Hypothalamus (tissue), 51 donors: ENCODE data around the gene IPO13.

Experiments used
- DNase-seq, 51 donors: peaks; one replicate each; lab custom pipeline; 2025; lab: John Stamatoyannopoulos, UW

Gene IPO13

DNA sequence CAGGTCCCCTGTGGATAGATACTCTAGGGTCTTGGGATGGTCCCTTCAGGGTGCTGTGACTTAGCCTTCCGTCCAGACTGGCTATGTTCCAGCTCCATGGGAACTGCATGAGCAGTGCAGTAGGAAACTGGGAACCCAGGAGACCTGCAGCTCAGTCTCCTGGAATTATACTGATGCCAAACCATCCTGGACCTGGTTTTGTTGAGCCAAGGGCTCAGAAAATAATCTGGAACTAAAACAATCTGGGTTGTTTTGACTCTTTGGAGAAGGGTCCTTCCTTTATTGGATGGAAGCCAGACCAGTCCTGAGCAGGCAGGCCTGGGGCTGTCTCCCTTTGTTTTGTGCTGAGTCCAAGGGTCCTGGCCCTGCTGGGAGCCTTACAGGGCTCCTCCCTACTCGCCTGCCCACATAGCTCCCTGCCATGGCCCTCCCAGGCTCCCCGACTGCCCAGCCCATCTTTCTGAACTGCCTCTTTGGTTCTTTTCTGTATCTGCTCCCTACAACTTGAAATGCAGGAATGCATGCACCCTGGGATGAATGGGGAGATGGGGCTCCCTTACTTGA, 1.2 kb downstream of the IPO13 start:
- DNase-seq: peak in 1 of 51 donors; percentile 38

DNA sequence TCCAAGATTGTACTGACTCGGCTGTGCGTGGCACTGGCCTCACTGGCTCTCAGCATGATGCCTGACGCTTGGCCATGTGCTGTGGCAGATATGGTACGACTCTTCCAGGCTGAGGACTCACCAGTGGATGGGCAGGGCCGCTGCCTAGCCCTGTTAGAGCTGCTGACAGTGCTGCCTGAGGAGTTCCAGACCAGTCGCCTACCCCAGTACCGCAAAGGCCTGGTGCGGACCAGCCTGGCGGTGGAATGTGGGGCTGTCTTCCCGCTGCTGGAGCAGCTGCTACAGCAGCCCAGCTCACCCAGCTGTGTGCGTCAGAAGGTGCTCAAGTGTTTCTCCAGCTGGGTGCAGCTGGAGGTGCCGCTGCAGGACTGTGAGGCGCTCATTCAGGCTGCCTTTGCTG, 2.9 kb downstream of the IPO13 start:
- DNase-seq: peak in 2 of 51 donors; percentile 16 to 27

DNA sequence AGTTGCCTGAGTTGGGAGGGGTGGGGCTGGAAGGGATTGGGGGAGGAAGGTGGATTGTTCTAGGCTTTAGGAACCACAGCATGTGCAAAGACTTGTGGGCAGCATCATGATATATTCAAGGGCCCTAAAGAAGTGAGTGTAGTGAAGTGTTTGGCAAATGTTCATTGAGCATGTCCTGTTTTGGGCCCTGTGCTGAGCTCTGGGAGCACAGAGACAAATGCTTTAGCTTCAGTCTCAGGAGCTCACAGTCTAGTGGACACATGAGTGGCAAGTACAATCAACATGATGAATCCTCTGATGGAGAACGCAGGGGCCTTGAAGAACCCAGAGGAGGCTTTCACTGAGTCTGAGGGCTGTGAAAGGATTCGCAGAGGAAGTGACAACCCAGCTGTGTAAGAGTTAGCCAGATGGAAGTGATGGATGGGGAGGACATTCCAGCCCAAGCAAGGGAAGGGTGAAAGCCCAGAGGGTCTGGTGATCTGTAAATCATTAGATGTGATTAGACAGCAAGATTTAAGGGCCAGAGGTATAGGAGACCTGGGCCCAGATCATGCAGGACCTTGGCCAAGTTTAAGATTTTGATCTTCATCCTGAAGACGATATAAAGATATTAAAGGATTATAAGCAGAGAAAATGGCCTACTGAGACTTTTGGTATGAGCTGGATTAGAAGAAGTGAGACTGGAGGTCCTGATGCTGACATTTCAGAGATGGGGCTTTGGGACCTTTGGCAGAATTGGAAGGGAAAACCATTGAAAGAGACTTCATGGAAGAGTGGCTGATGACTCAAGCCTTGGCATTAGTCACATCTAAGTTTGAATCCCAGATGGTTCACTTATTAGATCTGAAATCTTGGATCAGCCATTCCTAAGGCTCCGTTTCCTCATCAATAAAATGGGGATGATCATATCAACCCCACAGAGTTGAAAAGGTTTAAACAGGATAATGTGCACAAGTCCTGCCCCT, 4.6 kb downstream of the IPO13 start:
- no peak for DNase-seq

DNA sequence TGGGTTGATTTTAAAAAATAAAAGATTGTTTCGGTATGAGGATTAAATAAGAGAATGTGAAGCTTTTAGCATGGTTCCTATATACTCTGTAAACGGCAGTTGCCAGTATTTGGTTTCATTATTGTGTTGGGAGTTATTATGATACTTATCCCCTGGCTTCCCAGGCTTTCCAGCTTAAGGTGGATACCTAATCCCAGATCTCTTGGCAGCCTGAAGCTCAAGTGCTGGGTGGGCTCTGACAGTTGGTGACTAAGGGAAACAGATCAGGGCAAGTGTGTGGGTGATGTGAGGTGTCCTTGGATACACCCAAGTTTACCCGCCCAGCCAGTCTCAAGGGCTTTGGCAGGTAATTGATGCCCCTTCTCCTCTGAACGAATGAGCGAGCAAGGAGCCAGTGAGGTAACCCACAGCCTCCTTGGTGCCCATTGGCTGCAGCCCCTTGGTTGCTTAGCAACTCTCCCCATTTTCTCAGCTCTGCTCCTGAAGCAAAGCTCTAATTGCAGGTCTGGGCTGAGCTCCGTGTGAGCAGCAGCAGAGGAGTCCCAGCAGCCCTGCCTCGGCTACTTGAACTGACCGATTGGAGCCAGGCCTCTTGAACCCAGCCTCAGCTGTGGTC, 6.1 kb downstream of the IPO13 start:
- peak in 23 of 51 donors; percentile 16 to 73 (median 43) for DNase-seq

DNA sequence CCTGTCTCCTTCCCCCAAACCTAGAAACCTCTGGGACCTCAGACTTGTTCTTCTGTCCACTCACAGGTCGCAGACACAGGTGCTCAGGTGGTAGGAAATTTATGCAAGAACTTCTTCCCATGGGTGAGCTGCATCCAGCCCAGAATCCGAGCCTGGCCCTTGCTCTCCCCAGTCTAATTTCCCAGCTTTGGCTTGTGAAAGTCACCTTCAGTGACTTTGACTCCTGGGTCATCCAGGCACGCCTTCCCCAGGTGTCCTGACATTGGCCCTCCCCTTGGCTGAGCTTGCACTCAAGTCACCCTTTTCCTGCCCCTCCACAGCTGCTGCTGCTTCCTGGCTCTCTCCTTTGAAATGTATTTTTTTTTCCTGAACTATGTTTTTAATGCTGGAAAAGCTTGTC, 6.6 kb downstream of the IPO13 start:
- no peak for DNase-seq

DNA sequence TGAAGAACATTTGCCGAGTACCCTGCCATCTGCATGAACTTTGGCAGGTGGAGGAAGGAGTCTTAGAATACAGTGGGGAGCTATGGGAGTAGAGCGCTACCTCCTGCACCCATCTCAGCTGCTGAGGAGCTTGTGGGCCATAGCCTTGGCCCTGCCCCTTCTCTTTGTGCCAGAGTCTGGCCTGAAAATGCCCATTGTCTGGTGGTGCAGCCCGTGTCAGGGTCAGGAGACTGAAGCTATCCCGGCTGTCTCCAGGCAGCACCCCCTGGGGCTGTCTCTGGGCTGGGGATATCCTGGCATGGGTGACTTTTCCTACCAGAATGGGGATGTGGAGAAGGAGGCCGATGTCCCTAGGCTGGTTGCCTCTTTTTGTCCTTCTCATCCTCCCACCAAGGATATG, 7.3 kb downstream of the IPO13 start:
- peak in 40 of 51 donors; percentile 15 to 93 (median 72) for DNase-seq

DNA sequence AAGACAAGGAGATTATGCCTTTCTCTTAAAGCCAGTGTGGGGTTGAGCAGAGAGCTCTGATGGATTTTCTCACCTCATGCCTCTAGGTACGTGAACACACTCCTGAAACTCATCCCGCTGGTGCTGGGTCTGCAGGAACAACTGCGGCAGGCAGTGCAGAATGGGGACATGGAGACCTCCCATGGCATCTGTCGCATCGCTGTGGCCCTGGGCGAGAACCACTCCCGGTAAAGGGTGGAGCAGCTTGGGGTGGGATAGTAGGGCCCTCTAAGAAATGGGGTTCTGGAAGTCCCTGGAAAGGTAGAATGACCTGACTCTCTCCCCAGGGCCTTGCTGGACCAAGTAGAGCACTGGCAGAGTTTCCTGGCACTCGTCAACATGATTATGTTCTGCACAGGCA, 9.5 kb downstream of the IPO13 start:
- DNase-seq: no peak

DNA sequence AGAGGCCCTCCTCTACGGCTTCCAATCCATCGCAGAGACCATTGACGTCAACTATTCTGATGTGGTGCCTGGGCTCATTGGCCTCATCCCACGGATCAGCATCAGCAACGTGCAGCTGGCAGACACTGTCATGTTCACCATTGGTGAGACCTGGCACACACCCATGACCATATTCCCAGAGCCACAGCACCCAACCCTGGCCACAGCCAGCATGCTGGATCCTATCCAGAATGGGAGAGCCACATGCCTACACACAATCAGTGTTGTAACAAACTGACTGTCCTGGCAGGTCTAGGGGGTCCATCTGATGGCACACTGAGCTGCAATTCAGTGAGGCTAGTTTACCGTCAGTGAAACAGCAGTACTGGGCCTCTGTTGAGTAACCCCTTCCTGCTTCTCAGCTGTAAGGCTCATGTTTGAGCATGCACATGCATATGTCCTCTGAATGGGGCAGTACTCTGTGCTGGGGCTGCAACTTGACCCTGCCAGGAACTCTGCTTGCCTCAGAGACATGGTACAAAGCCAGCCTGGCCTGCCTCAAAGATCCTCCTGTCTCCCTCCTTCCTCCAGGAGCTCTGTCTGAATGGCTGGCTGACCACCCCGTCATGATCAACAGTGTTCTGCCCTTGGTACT, 10.8 kb downstream of the IPO13 start:
- no peak for DNase-seq

DNA sequence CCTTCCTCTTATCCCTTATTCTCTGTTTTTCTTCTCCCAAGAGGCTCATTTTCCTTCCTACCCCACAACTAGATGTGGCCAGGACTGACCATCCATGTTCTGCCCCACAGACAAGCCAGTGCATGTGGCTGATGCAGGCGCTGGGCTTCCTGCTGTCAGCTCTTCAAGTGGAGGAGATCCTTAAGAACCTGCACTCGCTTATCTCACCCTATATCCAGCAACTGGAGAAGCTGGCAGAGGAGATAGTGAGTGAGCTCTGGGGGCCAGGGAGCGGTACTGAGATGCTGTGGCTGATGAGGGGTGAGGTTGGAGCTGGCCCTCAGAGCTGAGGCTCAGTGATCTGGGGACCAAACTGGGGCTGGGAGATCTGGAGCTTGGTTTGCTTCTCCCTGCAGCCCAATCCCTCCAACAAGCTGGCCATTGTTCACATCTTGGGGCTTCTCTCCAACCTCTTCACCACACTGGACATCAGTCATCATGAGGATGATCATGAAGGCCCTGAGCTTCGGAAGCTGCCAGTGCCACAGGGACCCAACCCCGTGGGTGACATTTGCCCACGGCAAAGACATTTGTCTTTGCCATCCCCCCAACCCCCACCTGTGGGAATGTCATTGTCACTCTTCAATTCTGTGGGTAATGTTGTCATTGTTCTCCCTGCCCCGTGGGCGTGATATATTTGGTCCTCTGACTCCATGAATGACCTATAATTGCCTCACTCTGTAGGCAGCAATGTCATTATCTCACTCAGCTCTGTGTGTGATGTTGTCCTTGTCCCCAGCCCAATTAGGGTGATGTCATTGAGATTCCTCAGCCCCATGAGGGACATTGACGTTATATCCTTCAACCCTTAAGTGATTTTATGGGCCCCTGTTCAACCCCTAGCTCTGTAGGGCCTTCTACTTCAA, 11.9 kb downstream of the IPO13 start:
- peak in 4 of 51 donors; percentile 19 to 38 (median 26) for DNase-seq

DNA sequence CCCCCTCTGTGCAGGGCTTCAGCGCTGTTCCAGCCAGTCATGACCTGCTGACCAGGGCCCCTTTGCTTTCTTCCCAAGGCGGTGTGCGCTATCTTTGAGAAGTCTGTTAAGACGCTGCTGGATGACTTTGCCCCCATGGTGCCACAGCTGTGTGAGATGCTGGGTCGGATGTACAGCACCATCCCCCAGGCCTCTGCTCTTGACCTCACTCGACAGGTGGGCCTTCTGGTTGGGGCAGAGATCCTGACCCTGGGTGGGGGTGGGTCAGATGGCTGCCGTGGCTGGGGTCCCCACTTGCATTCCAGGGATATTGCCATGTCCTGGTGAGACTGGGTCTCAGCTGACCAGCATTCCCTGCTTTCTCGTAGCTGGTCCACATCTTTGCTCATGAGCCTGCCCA, 14.0 kb downstream of the IPO13 start:
- DNase-seq: no peak

DNA sequence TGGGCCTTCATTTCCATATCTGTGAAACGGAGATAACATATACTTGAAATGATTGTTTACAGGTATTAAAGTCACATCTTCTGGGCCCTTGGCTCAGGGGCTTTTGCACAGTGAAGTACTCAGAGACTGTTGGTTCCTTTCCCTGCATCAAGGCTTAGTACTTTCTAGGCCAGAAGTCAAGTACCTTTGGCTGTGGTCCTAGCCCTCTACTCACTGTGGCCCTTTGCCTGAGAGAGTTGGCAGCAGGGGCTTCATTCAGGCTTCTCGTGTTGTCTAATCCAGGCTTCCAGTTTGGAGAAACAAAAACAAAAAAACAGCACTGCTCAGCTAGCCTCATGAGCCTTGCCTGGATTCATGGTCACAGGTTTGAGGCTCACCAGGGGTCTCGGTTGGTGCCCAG, 14.9 kb downstream of the IPO13 start:
- peak in 3 of 51 donors; percentile 17 to 38 (median 20) for DNase-seq

DNA sequence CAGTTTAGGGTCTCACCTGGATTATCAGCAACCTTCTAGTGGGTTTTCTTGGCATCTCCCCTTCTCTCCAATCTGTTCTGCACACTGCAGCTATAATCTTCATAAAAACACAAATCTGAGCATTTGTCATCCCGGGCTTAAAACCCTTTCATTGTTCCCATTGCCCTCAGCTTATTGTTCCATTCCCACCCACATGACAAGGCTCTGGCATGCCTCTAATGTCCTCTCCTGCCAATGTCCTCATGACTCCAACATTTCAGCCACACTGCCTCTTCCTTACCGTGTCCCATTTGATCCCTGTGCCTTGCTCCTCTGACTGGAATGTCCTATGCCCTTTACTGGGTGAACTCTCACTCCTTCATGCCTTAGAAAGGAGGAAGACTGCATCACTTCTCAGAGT, 15.6 kb downstream of the IPO13 start:
- peak in 13 of 51 donors; percentile 9 to 59 (median 31) for DNase-seq

DNA sequence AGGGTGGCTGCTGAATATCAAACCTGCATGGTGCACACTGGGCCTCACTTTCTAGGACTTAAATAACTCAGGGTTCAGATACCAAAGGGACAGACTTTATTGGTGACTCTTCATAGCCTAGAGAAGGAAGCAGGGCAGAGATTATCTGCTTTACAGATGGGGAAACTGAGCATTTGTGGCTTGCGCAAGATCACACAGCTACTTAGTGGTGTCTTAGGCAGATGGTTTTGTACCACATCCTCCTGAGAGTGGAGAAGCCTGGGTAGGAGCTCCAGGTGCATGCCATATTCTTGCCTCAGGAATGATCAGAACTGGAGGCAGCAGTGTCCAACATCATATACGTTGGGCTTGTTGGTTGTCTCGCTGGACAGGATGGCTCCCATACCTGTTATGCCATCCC, 16.3 kb downstream of the IPO13 start:
- DNase-seq: no peak

DNA sequence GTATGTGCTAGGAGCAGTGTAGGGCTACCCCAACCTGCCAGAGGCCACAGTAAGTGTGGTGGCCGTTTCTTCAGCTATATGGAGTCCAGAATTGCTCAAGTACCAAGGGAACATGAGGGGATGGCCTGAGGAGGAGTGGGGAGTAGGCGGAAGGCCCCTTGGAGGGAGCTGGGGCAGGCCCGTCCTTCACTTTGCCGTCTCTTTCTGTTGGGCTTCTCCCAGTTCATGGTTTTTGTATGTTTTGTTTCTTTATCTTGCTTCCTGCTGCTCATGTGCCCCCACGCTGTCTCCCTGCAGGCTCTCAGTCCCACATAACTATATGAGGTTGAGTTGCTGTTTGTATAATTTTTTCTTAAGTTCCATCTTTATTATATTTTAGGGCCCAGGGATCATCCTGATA, 17.1 kb downstream of the IPO13 start:
- no peak for DNase-seq

DNA sequence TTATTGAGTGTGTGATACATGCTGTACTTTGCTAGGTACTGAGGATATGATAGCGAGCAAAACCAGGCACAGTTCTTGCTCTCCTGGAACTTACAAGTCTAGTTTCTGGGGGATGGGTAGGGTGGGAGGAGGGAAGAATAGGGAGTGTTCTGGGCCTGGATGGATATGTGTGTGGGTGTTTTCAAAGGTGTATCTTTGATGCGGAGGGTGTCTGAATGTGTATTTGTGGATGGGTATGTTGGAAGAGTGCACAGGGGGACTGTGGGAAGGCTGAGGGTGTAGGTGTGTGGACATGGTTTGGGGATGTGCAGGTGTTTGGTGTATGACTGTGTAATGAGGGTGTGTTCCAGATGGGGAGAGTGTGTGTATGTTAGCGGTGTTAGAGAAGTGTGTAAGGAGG, 18.6 kb downstream of the IPO13 start:
- DNase-seq: no peak

DNA sequence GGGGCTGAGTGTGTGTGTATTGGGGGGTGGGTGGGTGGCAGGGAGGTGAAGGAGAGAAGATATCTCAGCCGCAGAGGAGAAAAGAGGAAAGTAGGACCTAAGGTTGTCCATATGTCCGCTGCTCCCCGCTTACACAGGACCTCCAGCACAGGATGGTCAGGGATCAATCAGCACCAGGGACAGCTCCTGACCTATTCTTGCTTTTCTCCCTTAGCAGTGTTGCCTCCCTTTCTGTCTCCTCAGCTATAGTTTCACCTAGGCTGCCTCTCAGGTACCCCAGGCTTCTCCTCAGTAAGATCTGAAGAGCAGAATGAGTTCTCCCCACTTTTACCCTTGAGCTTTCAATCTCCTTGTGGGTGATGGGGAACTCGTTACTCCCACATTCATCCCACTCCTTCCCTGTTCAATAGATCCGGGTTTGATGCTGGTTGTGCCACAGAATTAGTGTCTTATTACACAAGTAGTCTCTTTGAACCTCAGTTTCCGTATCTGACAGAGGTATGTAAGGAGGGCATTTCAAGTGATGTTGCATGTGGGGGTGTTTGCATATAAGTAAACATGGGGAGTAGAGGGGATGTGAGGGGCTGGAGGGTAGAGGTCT, 21.7 kb downstream of the IPO13 start:
- DNase-seq: no peak

DNA sequence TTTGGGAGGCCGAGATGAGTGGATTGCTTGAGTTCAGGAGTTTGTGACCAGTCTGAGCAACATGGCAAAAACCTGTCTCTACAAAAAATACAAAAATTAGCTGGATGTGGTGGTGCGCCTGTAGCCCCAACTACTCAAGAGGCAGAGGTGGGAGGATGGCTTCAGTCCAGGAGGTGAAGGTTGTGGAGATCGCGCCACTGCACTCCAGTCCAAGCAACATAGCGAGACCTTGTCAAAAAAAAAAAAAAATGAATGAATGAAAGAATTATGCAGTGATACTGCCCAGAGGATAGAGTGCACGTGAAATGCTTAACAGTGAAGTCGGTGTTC, 22.6 kb downstream of the IPO13 start:
- DNase-seq: peak in 1 of 51 donors; percentile 37

DNA sequence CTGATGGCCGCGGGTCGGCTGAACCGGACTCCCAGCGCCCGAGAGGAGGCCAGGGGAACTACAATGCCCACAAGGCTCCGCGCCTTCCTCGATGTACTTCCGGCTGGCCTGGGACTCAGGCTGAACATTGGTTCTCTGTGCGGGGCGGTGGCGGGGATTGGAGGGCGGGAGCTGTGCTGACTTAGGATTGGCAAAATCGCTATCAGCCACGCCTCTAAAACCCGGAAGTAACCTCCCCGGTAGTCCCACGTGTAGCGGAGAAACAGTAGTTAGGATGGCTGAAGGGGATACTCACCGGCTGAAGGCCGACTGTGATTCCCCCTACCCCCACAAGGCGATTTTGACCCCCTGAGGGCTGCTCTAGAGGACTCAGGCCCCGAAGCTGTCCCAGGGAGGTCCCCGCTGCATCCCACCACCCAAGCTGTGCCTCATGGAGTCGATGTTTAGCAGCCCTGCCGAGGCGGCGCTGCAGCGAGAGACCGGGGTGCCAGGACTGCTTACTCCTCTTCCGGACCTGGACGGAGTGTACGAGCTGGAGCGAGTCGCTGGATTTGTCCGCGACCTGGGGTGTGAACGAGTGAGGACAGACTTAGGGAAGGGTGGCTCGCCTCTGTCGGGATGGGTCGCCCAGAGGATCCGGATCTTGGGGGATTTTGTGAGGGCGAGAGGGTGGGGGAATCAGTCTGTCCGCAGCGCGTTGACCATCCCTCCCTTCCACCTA, 23.2 kb downstream of the IPO13 start, which contains the start of gene DPH2:
Gene DPH2, plus strand, starts transcription at position 265 of the 721 bp plus-strand sequence. Its CDS starts 166 bp downstream, at position 431.
- DNase-seq: peak; percentile 45 to 98 (median 95)

DNA sequence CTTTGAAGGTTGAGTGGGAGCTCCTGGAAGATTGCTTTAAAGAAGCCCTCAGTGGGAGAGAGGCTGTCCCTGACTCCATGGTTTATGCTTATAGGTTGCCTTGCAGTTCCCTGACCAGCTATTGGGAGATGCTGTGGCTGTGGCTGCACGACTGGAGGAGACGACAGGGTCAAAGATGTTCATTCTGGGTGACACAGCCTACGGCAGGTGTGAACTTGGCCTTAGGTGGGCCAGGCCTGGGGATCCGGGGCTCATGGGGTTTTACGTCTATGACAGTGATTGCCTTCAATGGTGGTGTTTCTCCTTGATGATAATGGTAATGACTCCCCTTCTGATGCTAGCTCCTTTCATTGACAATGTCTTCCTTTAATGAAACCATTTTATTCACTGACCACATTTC, 23.8 kb downstream of the IPO13 start:
- DNase-seq: no peak
